T-cell (primary cell): ENCODE results near the gene CDC42BPA. TPM values are rescaled to one million over a fixed set of nuclear protein-coding genes. Genes with fewer than 3 reads are reported as not detected.

Experiments
- ATAC-seq, 4 experiments: fragments of 200-7000 bp in 3 of 4; fragments of 150-1000 bp in 1 of 4; cut with Tn5 transposase; replicated peaks in 1 of 4; 1 replicate in 3 of 4; 2 replicates in 1 of 4; pipeline ENCODE4 v1.10.0; 2021; ENCODE audit warnings: moderate library complexity in 3 of 4, mild to moderate bottlenecking in 2 of 4, moderate number of reproducible peaks in 1 of 4
- CTCF ChIA-PET, 2 donors: fragments of 300-600 bp; sonication (Branson Sonifier 250); formaldehyde crosslinking; loops; one replicate each; lab custom pipeline; 2022; ENCODE audit warnings: antibody characterized with exemption in 2 of 2; lab: Charles Lee
- POLR2A ChIA-PET, 2 donors: fragments of 300-600 bp; sonication (Branson Sonifier 250); formaldehyde crosslinking; loops; one replicate each; lab custom pipeline; 2022; ENCODE audit warnings: antibody characterized with exemption in 2 of 2; lab: Charles Lee
- DNase-seq, 35 experiments: peaks; one replicate each; pipeline versions ENCODE4 v3.0.0 to v3.0.0-alpha.2; 2013 to 2023
- H3K27ac ChIP-seq: one replicate; pipeline ENCODE4 v1.5.1; 2013; ENCODE audit warnings: low read length
- H3K27me3 ChIP-seq, 2 experiments: replicated peaks in 1 of 2; 1 replicate in 1 of 2; 2 replicates in 1 of 2; pipeline versions ENCODE4 v1.6.1 to v1.7.0; 2013; ENCODE audit warnings: low read length in 1 of 2, mixed read lengths in 1 of 2; ENCODE audit not compliant: control insufficient read depth in 2 of 2, insufficient read depth in 2 of 2; ENCODE audit errors: extremely low read depth in 1 of 2
- H3K36me3 ChIP-seq, 2 donors: 1 replicate in 1 of 2; 2 replicates in 1 of 2; pipeline versions ENCODE4 v1.6.1 to v1.7.0; 2013; ENCODE audit warnings: low read length in 1 of 2; ENCODE audit not compliant: control insufficient read depth in 2 of 2, insufficient read depth in 1 of 2; ENCODE audit errors: extremely low read depth in 1 of 2
- H3K4me1 ChIP-seq, 2 experiments: 1 replicate in 1 of 2; 2 replicates in 1 of 2; pipeline versions ENCODE4 v1.6.1 to v1.7.0; 2013; ENCODE audit warnings: low read length in 2 of 2, mixed read lengths in 1 of 2; ENCODE audit not compliant: insufficient read depth in 2 of 2, control insufficient read depth in 1 of 2; ENCODE audit errors: extremely low read depth in 1 of 2
- H3K4me3 ChIP-seq, 2 donors: 1 replicate in 1 of 2; 2 replicates in 1 of 2; pipeline versions ENCODE4 v1.5.1 to v1.7.0; 2013; ENCODE audit warnings: mild to moderate bottlenecking in 2 of 2, low read length in 1 of 2, moderate library complexity in 1 of 2; ENCODE audit not compliant: control insufficient read depth in 1 of 2; ENCODE audit errors: extremely low read depth in 1 of 2
- H3K9me3 ChIP-seq: 2 replicates; pipeline ENCODE4 v1.7.0; 2013
- H3K27ac Mint-ChIP-seq, 2 donors: one replicate each; pipeline ENCODE4 v1.8.0; 2020 to 2021; ENCODE audit warnings: mild to moderate bottlenecking in 2 of 2, mixed read lengths in 2 of 2
- H3K27me3 Mint-ChIP-seq, 2 donors: one replicate each; pipeline ENCODE4 v1.8.0; 2021 to 2022; ENCODE audit warnings: mixed read lengths in 2 of 2
- H3K36me3 Mint-ChIP-seq: one replicate; pipeline ENCODE4 v1.8.0; 2021; ENCODE audit warnings: mixed read lengths
- H3K4me1 Mint-ChIP-seq, 3 donors: one replicate each; pipeline ENCODE4 v1.8.0; 2020 to 2022; ENCODE audit warnings: mixed read lengths in 3 of 3, mild to moderate bottlenecking in 1 of 3
- H3K4me3 Mint-ChIP-seq, 3 donors: one replicate each; pipeline ENCODE4 v1.8.0; 2020 to 2022; ENCODE audit warnings: mild to moderate bottlenecking in 3 of 3, mixed read lengths in 3 of 3, moderate library complexity in 3 of 3
- H3K9me3 Mint-ChIP-seq, 3 donors: one replicate each; pipeline ENCODE4 v1.8.0; 2020 to 2022; ENCODE audit warnings: mixed read lengths in 3 of 3
- WGBS: methylation state at CpG from one replicate; pipeline ENCODE4 v1.1.5; 2013; ENCODE audit warnings: missing lambda C conversion rate; ENCODE audit not compliant: insufficient coverage; 5-methylcytosine and 5-hydroxymethylcytosine counted together
- total RNA-seq, 35 experiments: library from RNA in 6 of 35; stranded (reverse) in 6 of 35; fragments of 120-200 nt in 1 of 35; gene quantifications; one replicate each; pipeline versions ENCODE4 v1.2.1 to v1.2.4 and lab custom pipeline; 2013 to 2026

Gene CDC42BPA
- total RNA-seq, 5 donors from 2014 or later (not counting 1 experiment from before 2014, with no cell fraction given) = 0.33 to 1.6 (median 0.86) TPM

- ChIA-PET CTCF (no interaction called here), POLR2A (interaction anchor here in 1 of 2 donors (0.6 kb wide), 1 partner anchor 93 kb away, joined by 5 read pairs; no protein-coding TSS in a partner anchor)
- no peak overlapping the region for H3K4me3 Mint-ChIP-seq
- H3K4me3 ChIP-seq = no peak overlapping the region
- no peaks in the 10 kb centered on the region for H3K9me3 ChIP-seq
- ATAC-seq (no peak), DNase-seq (no peak)
- H3K27me3 Mint-ChIP-seq = peaks cover 22 to 24% of the 10 kb centered on the region in 2 donors
- H3K4me1 ChIP-seq = no peaks in the 10 kb centered on the region
- H3K36me3 Mint-ChIP-seq = no peaks in the 10 kb centered on the region
- H3K27ac ChIP-seq = no peak overlapping the region
- no peaks in the 10 kb centered on the region for H3K36me3 ChIP-seq
- H3K4me1 Mint-ChIP-seq = peaks cover 0 to 3% (median 0%) of the 10 kb centered on the region in 3 donors
- no peaks in the 10 kb centered on the region for H3K9me3 Mint-ChIP-seq
- H3K27ac Mint-ChIP-seq = no peak overlapping the region
- 71% methylated on average over 1 of the region's 1 CpG for WGBS
- peaks cover 0 to 6% of the 10 kb centered on the region in 2 experiments for H3K27me3 ChIP-seq
These were observed 251.3 kb downstream of the CDC42BPA start for GRCh38 chr1:227066999-227067398.

GRCh38 chr1:227065311-227065710 is 253.0 kb downstream of the CDC42BPA start:
- ATAC-seq (no peak), DNase-seq (no peak)
- H3K4me3 Mint-ChIP-seq = no peak overlapping the region
- WGBS = no CpG with 5 or more reads among the region's 2 CpGs
- H3K4me3 ChIP-seq = no peak overlapping the region
- H3K27me3 ChIP-seq = peaks cover 0 to 9% of the 10 kb centered on the region in 2 experiments
- ChIA-PET POLR2A (no interaction called here), CTCF (no interaction called here)
- H3K9me3 Mint-ChIP-seq = peaks cover 2% of the 10 kb centered on the region in 3 donors
- peaks cover 17 to 25% of the 10 kb centered on the region in 2 donors for H3K27me3 Mint-ChIP-seq
- peaks cover 0 to 3% (median 0%) of the 10 kb centered on the region in 3 donors for H3K4me1 Mint-ChIP-seq
- H3K36me3 ChIP-seq = no peaks in the 10 kb centered on the region
- H3K9me3 ChIP-seq = no peaks in the 10 kb centered on the region
- peaks cover 2% of the 10 kb centered on the region for H3K36me3 Mint-ChIP-seq
- no peak overlapping the region for H3K27ac Mint-ChIP-seq
- no peaks in the 10 kb centered on the region for H3K4me1 ChIP-seq
- H3K27ac ChIP-seq = no peak overlapping the region

- CTCF ChIA-PET = no interaction called here
- H3K36me3 Mint-ChIP-seq = peaks cover 4% of the 10 kb centered on the region
These were observed 256.0 kb downstream of the CDC42BPA start for GRCh38 chr1:227062306-227062705.

GRCh38 chr1:227059076-227059475 is 259.2 kb downstream of the CDC42BPA start:
- no peaks in the 10 kb centered on the region for H3K4me1 ChIP-seq
- POLR2A ChIA-PET = no interaction called here
- CTCF ChIA-PET = interaction anchor here in 1 of 2 donors (0.6 kb wide), 1 partner anchor 474 kb away, joined by 4 read pairs; no protein-coding TSS in a partner anchor
- no peaks in the 10 kb centered on the region for H3K36me3 ChIP-seq
- DNase-seq (no peak), ATAC-seq (no peak)
- Mint-ChIP-seq H3K27me3 (peaks cover 3 to 5% of the 10 kb centered on the region in 2 donors), H3K27ac (no peak overlapping the region), H3K4me3 (no peak overlapping the region), H3K9me3 (peaks cover 10 to 12% (median 11%) of the 10 kb centered on the region in 3 donors), H3K4me1 (peaks cover 0 to 3% (median 0%) of the 10 kb centered on the region in 3 donors), H3K36me3 (peaks cover 4% of the 10 kb centered on the region)
- no peak overlapping the region for H3K4me3 ChIP-seq
- no peak overlapping the region for H3K27ac ChIP-seq
- no peaks in the 10 kb centered on the region for H3K9me3 ChIP-seq
- WGBS = no CpG with 5 or more reads among the region's 4 CpGs
- peaks cover 0 to 6% of the 10 kb centered on the region in 2 experiments for H3K27me3 ChIP-seq

More at GRCh38 chr1:227062306-227062705, 256.0 kb downstream of the CDC42BPA start:
- WGBS = no CpG with 5 or more reads among the region's 2 CpGs
- H3K4me1 Mint-ChIP-seq = peaks cover 0 to 3% (median 0%) of the 10 kb centered on the region in 3 donors
- no peak overlapping the region for H3K27ac Mint-ChIP-seq
- POLR2A ChIA-PET = no interaction called here
- no peaks in the 10 kb centered on the region for H3K9me3 ChIP-seq
- no peak overlapping the region for H3K27ac ChIP-seq
- peaks cover 10 to 12% (median 11%) of the 10 kb centered on the region in 3 donors for H3K9me3 Mint-ChIP-seq
- H3K27me3 Mint-ChIP-seq = peaks cover 17 to 23% of the 10 kb centered on the region in 2 donors
- no peaks in the 10 kb centered on the region for H3K4me1 ChIP-seq
- H3K27me3 ChIP-seq = peaks cover 0 to 9% of the 10 kb centered on the region in 2 experiments
- ATAC-seq (no peak), DNase-seq (no peak)
- no peak overlapping the region for H3K4me3 ChIP-seq
- no peaks in the 10 kb centered on the region for H3K36me3 ChIP-seq
- no peak overlapping the region for H3K4me3 Mint-ChIP-seq

- H3K27ac Mint-ChIP-seq = no peak overlapping the region
These were observed 260.0 kb downstream of the CDC42BPA start for GRCh38 chr1:227058321-227058751.

GRCh38 chr1:227049253-227049652 is 269.0 kb downstream of the CDC42BPA start:
- H3K9me3 Mint-ChIP-seq = no peaks in the 10 kb centered on the region
- CTCF ChIA-PET = no interaction called here
- no peak overlapping the region for H3K27ac ChIP-seq
- H3K27me3 ChIP-seq = peaks cover 0 to 4% of the 10 kb centered on the region in 2 experiments
- ATAC-seq (no peak), DNase-seq (no peak)
- POLR2A ChIA-PET = no interaction called here
- no peaks in the 10 kb centered on the region for H3K4me1 ChIP-seq
- H3K4me1 Mint-ChIP-seq = no peaks in the 10 kb centered on the region
- no peak overlapping the region for H3K27ac Mint-ChIP-seq
- H3K36me3 ChIP-seq = no peaks in the 10 kb centered on the region
- no peak overlapping the region for H3K4me3 ChIP-seq
- no peaks in the 10 kb centered on the region for H3K36me3 Mint-ChIP-seq
- H3K27me3 Mint-ChIP-seq = peaks cover 16 to 34% of the 10 kb centered on the region in 2 donors
- H3K9me3 ChIP-seq = no peaks in the 10 kb centered on the region
- no peak overlapping the region for H3K4me3 Mint-ChIP-seq

More at GRCh38 chr1:227058321-227058751, 260.0 kb downstream of the CDC42BPA start:
- Histone ChIP-seq H3K27me3 (peaks cover 0 to 6% of the 10 kb centered on the region in 2 experiments), H3K9me3 (no peaks in the 10 kb centered on the region), H3K4me3 (no peak overlapping the region), H3K36me3 (no peaks in the 10 kb centered on the region), H3K4me1 (no peaks in the 10 kb centered on the region), H3K27ac (no peak overlapping the region)
- ATAC-seq (no peak), DNase-seq (no peak)
- H3K27me3 Mint-ChIP-seq = peaks cover 3 to 4% of the 10 kb centered on the region in 2 donors
- H3K36me3 Mint-ChIP-seq = peaks cover 4% of the 10 kb centered on the region
- no CpG with 5 or more reads among the region's 5 CpGs for WGBS
- peaks cover 10 to 12% (median 11%) of the 10 kb centered on the region in 3 donors for H3K9me3 Mint-ChIP-seq
- ChIA-PET POLR2A (no interaction called here), CTCF (interaction anchor here in 1 of 2 donors (0.5 kb wide), 1 partner anchor 363 kb away, joined by 4 read pairs; no protein-coding TSS in a partner anchor)
- peaks cover 0 to 3% (median 0%) of the 10 kb centered on the region in 3 donors for H3K4me1 Mint-ChIP-seq
- H3K4me3 Mint-ChIP-seq = no peak overlapping the region
